ENCODE data around the gene CCSER2.
"Not testable (repeated sequence)": the region's sequence is repeated elsewhere in the genome, so short reads cannot be mapped to it uniquely, and the experiment has no call there.

CCSER2 gene

DNA sequence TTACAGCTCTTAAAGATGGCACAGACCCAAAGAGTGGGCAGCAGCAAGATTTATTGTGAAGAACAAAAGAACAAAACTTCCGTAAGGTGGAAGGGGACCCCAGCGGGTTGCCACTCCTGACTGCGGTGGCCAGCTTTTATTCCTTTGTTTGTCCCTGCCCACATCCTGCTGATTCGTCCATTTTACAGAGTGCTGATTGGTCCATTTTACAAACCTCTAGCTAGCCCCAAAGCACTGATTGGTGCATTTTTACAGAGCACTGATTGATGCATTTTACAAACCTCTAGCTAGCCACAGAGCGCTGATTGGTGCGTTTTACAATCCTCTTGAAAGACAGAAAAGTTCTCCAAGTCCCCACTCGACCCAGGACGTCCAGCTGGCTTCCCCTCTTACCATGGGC lies 16.8 kb upstream of the CCSER2 start:
- no peak for DNase-seq

- no peak for DNase-seq
These were observed 15.6 kb upstream of the CCSER2 start for GRCh38 chr10:84312816-84313215.

GRCh38 chr10:84314275-84314674 lies 14.1 kb upstream of the CCSER2 start:
- no peak for DNase-seq

- DNase-seq, result no peak
These were observed 11.2 kb upstream of the CCSER2 start for GRCh38 chr10:84317174-84317573.

DNA sequence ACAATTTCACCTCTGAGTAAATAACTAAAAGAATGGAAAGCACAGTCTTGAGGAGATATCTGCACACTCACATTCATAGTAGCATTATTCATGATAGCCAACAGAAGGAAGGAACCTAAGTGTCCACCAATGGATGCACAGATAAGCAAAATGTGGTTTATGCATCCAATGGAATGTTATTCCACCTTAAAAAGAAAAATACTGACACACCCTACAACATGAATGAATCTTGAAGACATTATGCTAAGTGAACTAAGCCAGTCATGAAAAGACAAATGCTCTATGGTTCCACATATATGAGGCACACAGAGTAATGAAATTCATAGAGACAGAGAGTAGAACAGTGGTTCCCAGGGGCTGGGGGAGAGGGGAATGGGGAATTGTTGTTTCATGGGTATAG lies 6.5 kb upstream of the CCSER2 start:
- DNase-seq, result no peak

DNA sequence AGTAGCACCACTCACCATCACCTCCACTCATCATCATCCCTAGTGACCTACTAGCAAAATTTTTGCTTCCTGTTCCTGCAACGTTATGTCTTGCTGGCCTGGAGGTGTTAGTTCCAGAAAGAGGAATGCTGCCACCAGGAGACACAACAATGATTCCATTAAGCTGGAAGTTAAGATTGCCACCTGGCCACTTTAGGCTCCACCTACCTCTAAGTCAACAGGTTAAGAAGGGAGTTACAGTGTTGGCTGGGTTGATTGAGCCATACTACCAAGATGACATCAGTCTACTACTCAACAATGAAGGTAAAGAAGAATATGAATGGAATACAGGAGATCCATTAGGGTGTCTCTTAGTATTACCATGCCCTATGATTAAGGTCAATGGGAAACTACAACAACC lies 4.8 kb upstream of the CCSER2 start:
- not testable (repeated sequence) for DNase-seq

DNA sequence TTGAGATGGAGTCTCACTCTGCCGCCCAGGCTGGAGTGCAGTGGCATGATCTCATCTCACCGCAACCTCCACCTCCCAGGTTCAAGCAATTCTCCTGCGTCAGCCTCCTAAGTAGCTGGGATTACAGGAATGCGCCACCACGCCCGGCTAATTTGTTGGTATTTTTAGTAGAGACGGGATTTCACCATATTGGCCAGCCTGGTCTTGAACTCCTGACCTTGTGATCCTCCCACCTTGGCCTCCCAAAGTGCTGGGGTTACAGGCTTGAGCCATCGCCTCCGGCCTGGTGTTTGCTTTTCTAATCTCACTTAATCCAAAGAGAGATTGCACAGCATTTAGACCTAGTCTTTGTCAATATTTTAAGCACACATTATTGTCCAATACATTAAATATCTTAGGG lies 1.4 kb upstream of the CCSER2 start:
- not testable (repeated sequence) for DNase-seq

DNA sequence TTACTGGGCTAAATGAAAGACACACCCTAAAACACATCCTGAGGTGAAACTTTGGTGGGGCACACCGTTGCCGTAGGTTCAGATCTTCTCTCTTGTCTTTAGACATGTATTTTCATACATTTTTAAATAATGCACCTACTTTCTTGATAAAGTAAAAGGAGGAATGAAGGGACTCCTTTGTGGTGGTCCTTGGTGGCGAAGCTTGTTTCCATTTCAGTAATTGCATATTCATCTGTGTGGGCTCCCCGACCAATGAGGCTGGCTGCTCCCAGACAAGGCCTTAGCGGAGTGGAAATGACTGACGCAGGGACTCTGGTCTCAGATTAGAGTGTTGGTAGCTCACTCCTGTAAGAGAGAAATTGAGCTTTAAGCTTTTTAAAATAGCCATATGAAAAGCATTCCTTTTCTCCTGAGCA lies 815 bp downstream of the CCSER2 start:
- peak in 4 of 5 donors; percentile 32 to 74 (median 42) for DNase-seq

- DNase-seq, result peak in 4 of 5 donors; percentile 11 to 74 (median 26)
These were observed 1.7 kb downstream of the CCSER2 start for GRCh38 chr10:84329986-84330651.

GRCh38 chr10:84331091-84331490 lies 2.7 kb downstream of the CCSER2 start:
- DNase-seq, result no peak

DNA sequence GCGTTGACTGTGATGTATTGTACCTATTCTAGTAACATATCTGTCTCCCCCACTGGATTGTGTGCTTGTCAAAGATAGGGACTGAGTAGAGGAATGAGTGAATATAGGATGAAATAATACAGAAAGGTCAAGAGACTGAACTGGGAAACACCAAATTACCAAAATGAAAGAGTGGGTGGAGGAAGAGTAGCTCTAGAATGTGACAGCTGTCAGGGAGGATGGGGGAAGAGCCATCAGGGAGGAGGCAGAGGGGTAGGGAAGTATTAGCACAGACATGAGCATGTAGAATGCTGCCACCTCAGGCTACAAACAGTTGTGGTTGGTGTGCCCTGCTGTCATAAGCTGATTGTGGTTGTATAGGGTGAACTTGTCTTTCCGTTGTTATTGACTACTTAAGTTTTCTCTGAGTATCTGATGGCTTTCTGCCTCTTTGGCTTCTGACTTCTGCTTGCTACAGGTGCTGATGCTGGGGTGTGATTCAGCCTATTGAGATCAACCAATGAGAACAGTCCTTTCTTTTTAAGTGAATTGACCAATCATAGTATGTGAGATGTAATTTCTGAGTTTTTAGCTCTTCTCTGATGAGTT lies 5.6 kb downstream of the CCSER2 start:
- DNase-seq, result peak; percentile 50 to 83 (median 67)

- no peak for DNase-seq
These were observed 6.4 kb downstream of the CCSER2 start for GRCh38 chr10:84334811-84335210.

DNA sequence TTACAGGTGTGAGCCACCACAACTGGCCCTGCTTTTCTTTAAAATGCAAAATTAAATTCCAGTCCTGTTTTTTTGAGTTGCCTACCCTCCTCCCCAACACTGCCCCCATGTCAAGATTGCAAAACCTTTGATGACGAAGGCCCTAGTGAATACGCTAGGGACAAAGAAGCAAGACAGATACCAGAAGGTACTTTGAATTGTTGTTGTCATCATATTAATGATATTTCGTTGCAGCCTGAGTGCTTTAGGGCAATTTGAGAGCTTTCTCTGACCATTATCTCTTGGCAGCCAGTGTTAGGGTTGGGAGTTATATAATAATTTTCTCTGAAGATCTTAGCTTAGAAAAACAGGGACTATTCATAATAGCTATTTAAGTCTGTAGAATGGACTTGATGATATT lies 7.1 kb downstream of the CCSER2 start:
- no peak for DNase-seq

DNA sequence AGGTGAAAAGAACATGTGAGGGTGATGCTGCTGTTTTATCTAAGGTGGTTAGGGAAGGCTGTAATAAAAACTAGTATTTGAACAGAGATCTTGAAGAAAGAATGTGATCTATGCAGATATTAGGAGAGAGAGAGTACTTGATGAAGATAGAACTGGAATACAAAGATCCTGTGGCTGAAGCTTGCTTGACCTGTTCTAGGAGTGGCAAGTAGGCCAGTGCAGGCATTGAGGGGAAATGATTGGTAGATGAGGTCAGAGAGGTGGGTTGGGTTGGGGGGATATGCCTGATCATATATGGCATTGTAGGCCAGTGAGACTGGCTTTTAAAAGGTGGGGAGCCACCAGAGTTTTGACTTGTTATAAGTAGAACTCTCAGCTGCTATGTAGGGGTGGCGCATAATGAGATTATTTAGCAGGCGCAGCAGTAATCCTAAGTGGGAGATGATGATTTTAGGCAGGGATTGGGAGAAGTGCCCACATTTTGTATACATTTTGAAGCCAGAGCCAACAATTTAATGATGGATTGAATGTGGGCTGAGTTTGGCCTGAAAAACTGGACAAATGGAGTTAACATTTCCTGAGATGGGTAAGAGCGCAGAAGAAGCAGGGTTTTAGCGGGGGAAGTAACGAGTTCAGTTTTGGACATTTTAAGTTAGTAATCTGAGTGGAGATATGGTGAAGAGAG lies 8.2 kb downstream of the CCSER2 start:
- DNase-seq, result no peak

DNA sequence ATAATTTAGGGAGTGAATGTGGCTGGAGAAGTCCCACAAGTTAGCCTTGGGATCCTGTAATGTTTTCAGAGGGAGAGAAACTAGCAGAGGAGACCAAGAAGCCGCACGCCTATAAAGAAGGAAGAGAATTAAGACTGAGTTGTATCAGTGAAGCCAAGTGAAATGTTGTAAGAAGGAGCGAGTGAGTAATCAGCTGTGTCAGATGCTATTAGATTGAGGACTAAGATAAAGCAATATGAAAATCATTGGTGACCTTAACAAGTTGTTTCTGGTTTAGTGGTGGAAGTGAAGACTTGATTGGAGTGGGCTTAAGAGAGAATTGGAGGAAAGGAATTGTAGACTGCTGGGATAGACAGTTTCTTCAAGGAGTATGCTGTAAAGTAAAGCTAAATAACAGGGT lies 8.8 kb downstream of the CCSER2 start:
- DNase-seq, result no peak

- DNase-seq, result no peak
These were observed 10.6 kb downstream of the CCSER2 start for GRCh38 chr10:84339025-84339424.

- DNase-seq, result no peak
These were observed 11.8 kb downstream of the CCSER2 start for GRCh38 chr10:84340187-84340586.

DNA sequence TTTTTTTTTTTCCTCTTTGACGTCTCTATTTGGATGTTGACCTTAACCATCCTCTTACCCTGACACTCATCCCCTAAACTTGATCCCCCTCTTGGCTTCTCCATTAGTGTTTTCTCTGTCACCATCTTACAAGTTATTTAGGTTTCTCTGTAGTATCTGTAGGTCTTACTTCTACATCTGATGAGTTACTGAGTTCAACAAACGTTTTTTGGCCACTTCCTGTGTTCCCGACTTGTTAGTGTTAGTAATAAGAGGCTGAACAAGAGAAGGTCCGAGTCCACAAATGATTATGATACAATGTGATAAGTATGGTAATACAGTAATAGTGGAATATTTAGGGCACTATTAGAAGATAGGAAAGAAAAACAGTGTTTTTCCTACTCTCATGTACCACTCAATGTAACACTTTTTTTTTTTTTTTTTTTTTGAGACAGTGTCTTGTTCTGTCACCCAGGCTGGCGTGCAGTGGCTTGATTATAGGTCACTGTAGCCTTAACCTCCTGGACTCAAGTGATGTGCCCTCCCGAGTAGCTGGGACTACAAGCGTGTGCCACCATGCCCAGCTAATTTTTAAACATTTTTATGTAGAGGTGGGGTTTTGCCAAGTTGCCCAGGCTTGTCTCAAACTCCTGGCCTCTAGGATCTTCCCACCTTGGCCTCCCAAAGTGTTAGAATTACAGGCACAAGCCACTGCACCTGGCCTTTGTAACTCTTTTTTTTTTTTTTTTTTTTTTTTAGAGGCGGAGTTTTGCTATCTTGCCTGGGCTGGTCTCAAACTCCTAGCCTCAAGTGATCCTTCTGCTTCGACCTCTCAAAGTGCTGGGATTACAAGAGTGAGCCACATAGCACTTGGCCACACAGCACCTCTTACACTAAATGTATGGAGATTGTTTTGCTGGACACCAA lies 12.5 kb downstream of the CCSER2 start:
- no peak for DNase-seq

- no peak for DNase-seq
These were observed 13.1 kb downstream of the CCSER2 start for GRCh38 chr10:84341538-84341856.

DNA sequence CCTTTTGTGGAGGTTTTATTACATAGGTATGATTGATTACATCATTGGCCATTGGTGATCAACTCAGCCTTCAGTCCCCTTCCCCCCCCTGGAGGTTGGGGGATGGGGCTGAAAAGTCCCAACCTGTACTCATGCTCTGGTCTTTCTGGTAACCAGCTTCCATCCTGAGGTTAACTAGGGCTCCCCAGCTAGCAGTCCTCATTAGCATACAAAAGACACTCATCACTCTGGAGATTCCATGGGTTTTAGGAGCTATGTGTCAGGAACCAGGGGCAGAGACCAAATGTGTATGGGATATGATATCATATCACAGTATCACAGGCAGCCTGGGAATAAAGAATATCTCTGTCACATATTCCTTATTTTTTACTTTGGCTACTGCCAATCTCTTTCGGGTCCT lies 13.6 kb downstream of the CCSER2 start:
- no peak for DNase-seq

GRCh38 chr10:84342584-84342983 lies 14.2 kb downstream of the CCSER2 start:
- DNase-seq, result no peak

DNA sequence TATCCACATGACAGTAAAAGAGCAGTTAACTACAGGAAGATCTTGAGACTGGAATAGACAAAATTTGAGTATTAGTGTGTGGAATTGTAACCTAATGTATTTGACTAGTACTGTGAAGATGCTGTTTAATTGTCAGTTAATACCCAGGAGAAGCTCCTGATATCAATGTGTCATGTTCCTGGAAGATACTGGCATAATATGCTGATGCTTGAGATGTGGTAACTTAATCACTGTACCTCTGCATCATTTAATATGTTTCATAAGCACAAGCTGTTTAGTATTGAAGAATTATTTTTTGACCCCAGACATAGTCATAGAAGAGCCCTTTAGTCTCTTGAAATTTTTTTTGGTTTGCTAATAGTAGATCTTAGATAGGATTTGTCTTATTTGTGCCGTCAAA lies 15.4 kb downstream of the CCSER2 start:
- DNase-seq, result no peak

GRCh38 chr10:84344526-84344925 lies 16.1 kb downstream of the CCSER2 start:
- no peak for DNase-seq

Measured in T-helper 1 cell (primary cell).